GM12874 (cell line): ENCODE data around the gene ZFP92.

Source experiments
- TF ChIP-seq, protein P1 (sequence below): IDR thresholded peaks from 2 replicates; pipeline ENCODE4 v1.5.1; 2011; ENCODE audit warnings: low read depth, mild to moderate bottlenecking, control low read depth, low read length, moderate library complexity; ENCODE audit not compliant: insufficient read depth

ZFP92 gene

GRCh38 chrX:153439977-153440376 is 28.7 kb downstream of the ZFP92 start:
- TF ChIP-seq, protein P1, sequence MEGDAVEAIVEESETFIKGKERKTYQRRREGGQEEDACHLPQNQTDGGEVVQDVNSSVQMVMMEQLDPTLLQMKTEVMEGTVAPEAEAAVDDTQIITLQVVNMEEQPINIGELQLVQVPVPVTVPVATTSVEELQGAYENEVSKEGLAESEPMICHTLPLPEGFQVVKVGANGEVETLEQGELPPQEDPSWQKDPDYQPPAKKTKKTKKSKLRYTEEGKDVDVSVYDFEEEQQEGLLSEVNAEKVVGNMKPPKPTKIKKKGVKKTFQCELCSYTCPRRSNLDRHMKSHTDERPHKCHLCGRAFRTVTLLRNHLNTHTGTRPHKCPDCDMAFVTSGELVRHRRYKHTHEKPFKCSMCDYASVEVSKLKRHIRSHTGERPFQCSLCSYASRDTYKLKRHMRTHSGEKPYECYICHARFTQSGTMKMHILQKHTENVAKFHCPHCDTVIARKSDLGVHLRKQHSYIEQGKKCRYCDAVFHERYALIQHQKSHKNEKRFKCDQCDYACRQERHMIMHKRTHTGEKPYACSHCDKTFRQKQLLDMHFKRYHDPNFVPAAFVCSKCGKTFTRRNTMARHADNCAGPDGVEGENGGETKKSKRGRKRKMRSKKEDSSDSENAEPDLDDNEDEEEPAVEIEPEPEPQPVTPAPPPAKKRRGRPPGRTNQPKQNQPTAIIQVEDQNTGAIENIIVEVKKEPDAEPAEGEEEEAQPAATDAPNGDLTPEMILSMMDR: no peak

DNA sequence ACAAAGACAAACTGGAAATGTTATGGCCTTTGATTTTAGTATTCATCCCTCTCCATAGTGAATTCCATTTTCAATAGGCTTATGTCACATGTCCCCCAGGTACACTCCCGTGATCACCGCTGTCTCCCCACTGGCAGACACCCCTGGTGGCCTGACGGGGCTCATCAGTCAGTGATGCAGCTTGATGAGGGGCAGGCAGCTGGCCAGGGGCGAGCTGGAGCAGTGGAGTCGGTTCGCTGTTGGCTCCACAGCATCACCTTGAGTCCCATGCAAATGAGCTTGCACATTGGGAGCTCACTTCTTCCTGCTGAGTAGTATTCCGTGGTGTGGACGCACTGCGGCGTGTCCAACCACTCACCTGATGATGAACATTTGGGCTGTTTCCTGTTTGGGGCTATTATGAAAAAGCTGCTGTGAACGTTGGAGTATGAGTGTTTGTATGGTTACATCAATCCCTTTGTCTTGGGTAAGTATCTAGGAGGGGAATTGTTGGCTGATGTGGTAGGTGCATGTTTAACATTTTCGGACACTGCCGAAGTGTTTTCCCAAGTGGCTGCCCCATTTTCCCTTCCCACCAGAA is 29.4 kb downstream of the ZFP92 start:
- TF ChIP-seq, protein P1: no peak

GRCh38 chrX:153441296-153441695 is 30.0 kb downstream of the ZFP92 start:
- TF ChIP-seq, protein P1: no peak

- TF ChIP-seq, protein P1: no peak
Measured at GRCh38 chrX:153441981-153442380, 30.7 kb downstream of the ZFP92 start.

- TF ChIP-seq, protein P1: no peak
Measured at GRCh38 chrX:153442463-153442862, 31.2 kb downstream of the ZFP92 start.

DNA sequence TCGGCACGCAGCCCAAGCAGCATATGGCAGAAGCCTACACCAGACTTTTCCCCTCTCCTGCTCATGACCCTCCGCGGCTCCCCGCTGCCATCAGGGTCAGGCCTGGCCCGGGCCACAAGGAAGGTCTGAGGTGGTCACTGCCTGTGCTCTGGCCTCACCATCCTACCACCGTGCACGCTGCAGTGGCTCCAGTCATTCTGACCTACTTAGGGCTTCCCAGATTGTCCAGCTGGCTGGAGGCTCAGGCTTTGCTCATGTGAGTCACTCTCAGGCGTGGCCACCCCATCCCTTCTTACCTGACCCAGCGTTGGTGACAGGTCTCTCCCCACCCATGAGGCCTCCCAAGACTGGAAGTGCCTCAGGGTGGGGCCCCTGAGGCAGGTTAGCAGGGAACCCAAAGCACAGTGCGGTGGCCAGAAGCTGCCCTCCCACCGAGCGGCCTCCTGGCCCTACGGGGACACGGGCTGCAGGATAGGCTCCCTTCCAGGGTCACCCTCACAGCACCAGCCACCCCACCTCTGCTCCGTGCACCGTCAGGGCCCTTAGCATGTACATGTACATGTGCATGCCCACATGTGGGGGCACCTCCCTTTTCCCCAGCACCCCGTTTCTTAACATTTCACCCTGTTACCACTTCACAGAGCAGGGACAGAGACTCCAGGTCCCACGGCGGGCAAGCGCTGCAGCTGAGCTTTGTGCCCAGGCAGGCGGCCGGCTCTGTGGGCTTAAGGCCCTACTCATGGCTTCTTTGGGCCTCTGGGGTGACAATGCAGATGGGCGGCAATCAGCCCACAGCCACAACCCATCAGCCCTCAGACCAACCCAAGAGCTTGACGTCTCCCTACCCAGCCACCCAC is 32.4 kb downstream of the ZFP92 start:
- TF ChIP-seq, protein P1: no peak

DNA sequence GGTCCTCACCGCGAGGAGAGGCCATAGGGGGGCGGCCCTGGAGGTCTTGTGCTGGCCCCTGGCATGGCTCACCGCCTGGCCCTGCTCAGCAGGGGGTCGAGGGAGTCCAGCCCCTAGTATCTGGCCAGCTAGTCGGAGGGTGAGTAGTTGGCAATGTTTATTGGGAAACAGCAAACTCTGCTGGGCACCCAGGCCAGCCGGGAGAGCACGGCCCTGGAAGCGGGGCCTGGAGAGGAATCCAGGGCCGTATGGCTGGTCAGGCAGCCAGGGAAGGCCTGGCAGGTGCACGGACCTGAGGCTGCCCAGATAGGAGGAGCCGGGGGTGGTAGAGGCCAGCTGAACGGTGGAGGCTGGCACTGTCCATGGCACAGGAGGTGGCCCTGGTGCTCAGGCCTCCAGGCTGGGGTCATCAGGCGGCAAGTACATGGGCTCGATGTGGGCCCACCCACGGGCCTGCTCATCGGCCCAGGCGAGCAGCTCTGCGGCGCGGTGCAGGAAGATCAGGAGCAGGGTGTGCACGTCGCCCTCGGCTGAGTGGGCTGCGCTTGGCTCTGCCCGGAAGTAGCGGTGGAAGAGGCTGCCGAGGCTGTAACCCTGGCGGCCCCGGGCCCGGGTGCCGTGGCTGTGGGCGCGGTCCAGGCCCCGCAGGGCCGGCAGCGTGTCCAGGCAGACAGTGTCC is 33.2 kb downstream of the ZFP92 start:
- TF ChIP-seq, protein P1: no peak
